GM12878 (cell line): ENCODE results near the gene CALD1. TPM values are rescaled to one million over a fixed set of nuclear protein-coding genes. Genes with fewer than 3 reads are reported as not detected.

Experiments
- ASH2L ChIP-seq: fragments of 300-600, 200-600 bp; sonication (generic); IDR thresholded peaks from 2 replicates; pipeline ENCODE4 v1.6.1; 2017; ENCODE audit warnings: low read depth, mild to moderate bottlenecking, borderline replicate concordance
- BHLHE40 ChIP-seq, 2 experiments: fragments of 450-650 bp in 1 of 2; IDR thresholded peaks; 2 replicates each; pipeline ENCODE4 v1.6.1; 2011 to 2017; ENCODE audit warnings: low read depth in 2 of 2, borderline replicate concordance in 1 of 2, improper control_type of control experiment in 1 of 2, low read length in 1 of 2, mild to moderate bottlenecking in 1 of 2
- BMI1 ChIP-seq: fragments of 450-650 bp; IDR thresholded peaks from 2 replicates; pipeline ENCODE4 v1.6.1; 2016; ENCODE audit warnings: mild to moderate bottlenecking, moderate library complexity, borderline replicate concordance
- HDAC6 ChIP-seq: fragments of 200-600 bp; sonication (generic); IDR thresholded peaks from one replicate; pipeline ENCODE4 v1.8.0; 2017; ENCODE audit warnings: antibody characterized with exemption; ENCODE audit not compliant: unreplicated experiment
- HSF1 ChIP-seq: fragments of 150-350 bp; IDR thresholded peaks from 2 replicates; pipeline ENCODE4 v1.6.1; 2014; ENCODE audit warnings: mild to moderate bottlenecking, low read depth, low read length
- MEF2A ChIP-seq: IDR thresholded peaks from 2 replicates; pipeline ENCODE4 v1.6.1; 2011; ENCODE audit warnings: low read depth, mild to moderate bottlenecking, low read length, moderate library complexity; ENCODE audit not compliant: insufficient read depth
- NR2C1 ChIP-seq: fragments of 450-650 bp; IDR thresholded peaks from 2 replicates; pipeline ENCODE4 v1.6.1; 2017; ENCODE audit warnings: antibody characterized with exemption, mild to moderate bottlenecking, moderate library complexity
- PAX5 ChIP-seq: IDR thresholded peaks from 2 replicates; pipeline ENCODE4 v1.6.1; 2011; ENCODE audit warnings: low read depth, low read length, borderline replicate concordance
- PRDM15 ChIP-seq: fragments of 450-650 bp; formaldehyde crosslinking; IDR thresholded peaks from 2 replicates; pipeline ENCODE4 v1.4.0; 2020; ENCODE audit warnings: mild to moderate bottlenecking, moderate library complexity
- RAD51 ChIP-seq: fragments of 450-650 bp; IDR thresholded peaks from 2 replicates; pipeline ENCODE4 v1.6.1; 2016; ENCODE audit warnings: moderate library complexity, mild to moderate bottlenecking, inconsistent platforms
- RB1 ChIP-seq: fragments of 450-650 bp; formaldehyde crosslinking; IDR thresholded peaks from 2 replicates; pipeline ENCODE4 v1.6.1; 2017; ENCODE audit warnings: mild to moderate bottlenecking, borderline replicate concordance
- RCOR1 ChIP-seq: conservative IDR thresholded peaks from 2 replicates; pipeline ENCODE4 v1.6.1; 2012; ENCODE audit warnings: low read depth, low read length, improper control_type of control experiment
- SMAD1 ChIP-seq: fragments of 450-650 bp; IDR thresholded peaks from 2 replicates; pipeline ENCODE4 v1.6.1; 2018; ENCODE audit warnings: mild to moderate bottlenecking, low read depth; ENCODE audit not compliant: partially characterized antibody
- SMARCA5 ChIP-seq: fragments of 450-650 bp; IDR thresholded peaks from 2 replicates; pipeline ENCODE4 v1.6.1; 2017; ENCODE audit warnings: mild to moderate bottlenecking
- SP1 ChIP-seq: IDR thresholded peaks from one replicate; pipeline ENCODE4 v1.6.1; 2011; ENCODE audit warnings: low read depth, low read length
- STAT1 ChIP-seq: fragments of 450-650 bp; conservative IDR thresholded peaks from 2 replicates; pipeline ENCODE4 v1.6.1; 2014; ENCODE audit warnings: antibody characterized with exemption, mild to moderate bottlenecking
- USF2 ChIP-seq: IDR thresholded peaks from 2 replicates; pipeline ENCODE4 v1.6.1; 2011; ENCODE audit warnings: low read depth, low read length, improper control_type of control experiment, borderline replicate concordance
- YBX1 ChIP-seq: fragments of 450-650 bp; IDR thresholded peaks from 2 replicates; pipeline ENCODE4 v1.6.1; 2016; ENCODE audit warnings: antibody characterized with exemption
- ZBTB11 ChIP-seq: fragments of 450-650 bp; formaldehyde crosslinking; IDR thresholded peaks from 2 replicates; pipeline ENCODE4 v1.5.0; 2022; ENCODE audit warnings: mild to moderate bottlenecking, missing genetic modification characterization
- ZNF217 ChIP-seq: fragments of 450-650 bp; IDR thresholded peaks from 2 replicates; pipeline ENCODE4 v1.6.1; 2017; ENCODE audit warnings: antibody characterized with exemption, mild to moderate bottlenecking
- polyA plus RNA-seq, 11 experiments: library from polyadenylated mRNA; depleted of rRNA in 4 of 11; unstranded in 6 of 11; stranded (reverse) in 5 of 11; fragments of >200 nt; fragmentation: Nextera tagmentation in 4 of 11; fragmentation: Illumina TruSeq in 1 of 11; extraction: Ambion mirVana in 4 of 11; extraction: Trizol in 1 of 11; gene quantifications; 1 replicate in 1 of 11; 2 replicates in 10 of 11; pipeline versions ENCODE4 v1.2.1 to v1.2.3, GENCODE V29; 2011 to 2016; ENCODE audit warnings: inconsistent platforms in 2 of 11, missing spikeins in 2 of 11, low read depth in 1 of 11
- total RNA-seq, 4 experiments: library from RNA; depleted of rRNA in 3 of 4; stranded (reverse); fragments of >200 nt in 3 of 4; fragmentation: Illumina TruSeq in 1 of 4; extraction: Trizol in 1 of 4; gene quantifications; 2 replicates each; pipeline versions ENCODE4 v1.2.1 to v1.2.3, GENCODE V29; 2013 to 2021

The CALD1 gene
- total and polyA plus RNA-seq, 10 of the 15 experiments (the other 5 are each of a cell fraction or from before 2014, with no cell fraction given) = 0.03 to 1.3 (median 0.22) TPM

- TF ChIP-seq ZBTB11 (CRISPR knock-in tag) = no peak
- no peak for TF ChIP-seq USF2
- no peak for TF ChIP-seq HDAC6
- TF ChIP-seq MEF2A = peak; percentile 97
- TF ChIP-seq HSF1 = no peak
- TF ChIP-seq SP1 = peak; percentile 16
- TF ChIP-seq NR2C1 = no peak
- TF ChIP-seq RCOR1 = no peak; the same call in 1 of the 2 replicates
- TF ChIP-seq ASH2L = 0 out of 2 replicates have a peak, but pooled peaks have one; percentile 33
- TF ChIP-seq YBX1 = 0 out of 2 replicates have a peak, but pooled peaks have one; percentile 26
- peak; percentile 87; the same call in 1 of the 2 replicates for TF ChIP-seq STAT1
- TF ChIP-seq RAD51 = no peak; the same call in none of the 2 replicates
- TF ChIP-seq PAX5 = no peak; the same call in 1 of the 2 replicates
- no peak; the same call in 1 of the 2 replicates for TF ChIP-seq BMI1
- no peak for TF ChIP-seq ZNF217
- TF ChIP-seq BHLHE40 (IDR thresholded peaks at IDR 0.05; ENCODE audit: borderline replicate concordance in 1 of 2, low read depth in 2 of 2, low read length in 1 of 2) = peak; percentile 50 to 77; a peak in 2 of 4 replicates
- peak; percentile 48 for TF ChIP-seq SMAD1
- TF ChIP-seq PRDM15 = no peak
- TF ChIP-seq SMARCA5 = peak; percentile 98
- 0 out of 2 replicates have a peak, but pooled peaks have one; percentile 83 for TF ChIP-seq RB1
Observed at GRCh38 chr7:134995239-134996096, 216.0 kb downstream of the CALD1 start (continued).
